Breast epithelium (tissue), 4 donors: ENCODE measurements around the gene ALDH8A1. TPM values are rescaled to one million over a fixed set of nuclear protein-coding genes. Genes with fewer than 3 reads are reported as not detected.

Source experiments
- DNase-seq, 2 donors: peaks; one replicate each; pipeline ENCODE4 v3.0.0-alpha.2; 2019; ENCODE audit warnings: low spot score in 2 of 2
- H3K27ac ChIP-seq, 2 donors: fragments of 200-600 bp; sonication (generic) in 1 of 2; one replicate each; pipeline ENCODE4 v1.5.1; 2016 to 2019; ENCODE audit warnings: mild to moderate bottlenecking in 1 of 2
- H3K27me3 ChIP-seq, 2 donors: fragments of 200-600 bp; sonication (generic) in 1 of 2; one replicate each; pipeline versions ENCODE4 v1.5.1 to v1.6.0; 2017 to 2019; ENCODE audit warnings: control low read depth in 1 of 2, mild to moderate bottlenecking in 1 of 2
- H3K36me3 ChIP-seq: fragments of 200-600 bp; one replicate; pipeline ENCODE4 v1.5.1; 2019
- H3K4me1 ChIP-seq, 2 donors: fragments of 200-600 bp; sonication (generic); one replicate each; pipeline ENCODE4 v1.5.1; 2016 to 2019; ENCODE audit warnings: control low read depth in 1 of 2
- H3K4me3 ChIP-seq, 3 donors: fragments of 200-600 bp; sonication (generic); 1 replicate in 2 of 3; 2 replicates in 1 of 3; pipeline ENCODE4 v1.5.1; 2016 to 2019; ENCODE audit warnings: mild to moderate bottlenecking in 3 of 3, moderate library complexity in 2 of 3
- H3K9me3 ChIP-seq, 2 donors: fragments of 200-600 bp; sonication (generic) in 1 of 2; one replicate each; pipeline ENCODE4 v1.5.1; 2016 to 2019; ENCODE audit warnings: control low read depth in 1 of 2
- CTCF ChIP-seq, 3 donors: fragments of 450-650 bp; IDR thresholded peaks; one replicate each; pipeline ENCODE4 v1.5.1; 2016 to 2017; ENCODE audit warnings: antibody characterized with exemption in 3 of 3, mild to moderate bottlenecking in 3 of 3, moderate library complexity in 3 of 3
- POLR2A ChIP-seq: fragments of 450-650 bp; IDR thresholded peaks from one replicate; pipeline ENCODE4 v1.6.1; 2016; ENCODE audit warnings: antibody characterized with exemption, mild to moderate bottlenecking, moderate library complexity
- POLR2AphosphoS5 ChIP-seq, 3 donors: sonication (generic); formaldehyde crosslinking; IDR thresholded peaks; one replicate each; pipeline ENCODE4 v1.6.1; 2017; ENCODE audit warnings: antibody characterized with exemption in 3 of 3
- intact Hi-C: fragments of 100-400 bp; cut with DNase I; formaldehyde crosslinking; loops from one replicate; pipeline ENCODE4 v1.15.1; 2023; ENCODE audit warnings: low total_unique reads
- total RNA-seq, 3 donors: library from RNA; depleted of rRNA; stranded (reverse); fragments of >200 nt; gene quantifications; one replicate each; pipeline ENCODE4 v1.1.0, GENCODE V29; 2016

Gene ALDH8A1
- total RNA-seq, 3 donors from 2014 or later: 0.66 to 1.5 (median 0.80) TPM

GRCh38 chr6:134980846-134981245, 30.9 kb upstream of the ALDH8A1 start:
- no peaks in the 10 kb centered on the region for H3K9me3 ChIP-seq
- no peaks in the 10 kb centered on the region for H3K27me3 ChIP-seq
- no peak for DNase-seq
- H3K36me3 ChIP-seq: no peaks in the 10 kb centered on the region
- no peak overlapping the region for H3K27ac ChIP-seq
- no peaks in the 10 kb centered on the region for H3K4me1 ChIP-seq
- H3K4me3 ChIP-seq: no peak overlapping the region
- TF ChIP-seq POLR2A: no peak
- TF ChIP-seq POLR2AphosphoS5 (IDR thresholded peaks at IDR 0.05): no peak
- TF ChIP-seq CTCF (IDR thresholded peaks at IDR 0.05): no peak
- intact Hi-C loops: no loop called here

DNA sequence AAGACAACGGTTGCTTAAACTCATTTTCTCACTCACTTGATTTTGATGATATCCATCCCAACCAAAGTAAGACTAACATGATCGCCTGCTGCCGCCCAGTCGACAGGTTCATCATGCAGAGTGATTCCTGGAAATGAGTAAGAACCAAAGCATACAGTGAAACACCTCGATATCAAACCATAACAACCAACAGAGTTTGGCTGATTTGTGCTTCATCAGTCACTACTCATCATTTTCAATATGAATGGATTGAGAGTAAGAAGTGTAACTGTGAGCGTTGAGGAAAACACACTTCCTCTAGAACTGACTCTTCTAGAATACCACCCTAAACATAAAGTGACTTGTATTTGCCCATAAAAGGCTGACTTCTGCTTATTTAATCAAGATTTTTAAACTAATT, 29.2 kb upstream of the ALDH8A1 start:
- intact Hi-C loops: no loop called here
- DNase-seq: no peak
- Histone ChIP-seq H3K4me1 (no peaks in the 10 kb centered on the region), H3K9me3 (no peaks in the 10 kb centered on the region), H3K27me3 (no peaks in the 10 kb centered on the region), H3K27ac (no peak overlapping the region), H3K36me3 (no peaks in the 10 kb centered on the region), H3K4me3 (no peak overlapping the region)
- TF ChIP-seq CTCF (IDR thresholded peaks at IDR 0.05): no peak
- TF ChIP-seq POLR2AphosphoS5 (IDR thresholded peaks at IDR 0.05): no peak
- TF ChIP-seq POLR2A: no peak

GRCh38 chr6:134974370-134974769, 24.5 kb upstream of the ALDH8A1 start:
- TF ChIP-seq CTCF (IDR thresholded peaks at IDR 0.05) (no peak), POLR2A (no peak), POLR2AphosphoS5 (IDR thresholded peaks at IDR 0.05) (no peak)

DNA sequence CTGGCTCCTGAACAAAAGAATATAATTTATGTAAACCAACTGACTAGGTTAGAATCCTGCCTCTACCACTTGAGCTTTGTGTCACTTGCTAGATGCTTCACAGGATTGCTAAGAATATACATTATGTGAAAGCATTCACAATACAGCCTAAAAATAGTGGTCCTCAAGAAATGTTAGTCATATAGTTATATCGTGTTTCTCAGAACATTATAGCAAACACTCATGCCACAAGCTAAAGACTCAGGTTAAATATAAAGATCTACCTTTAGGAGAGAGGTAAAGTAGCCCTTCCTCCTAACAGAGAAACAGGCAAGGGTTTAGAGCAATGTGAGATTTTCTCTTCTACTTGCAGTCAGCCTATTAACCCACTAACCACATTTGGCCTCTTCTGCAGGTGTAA, 17.8 kb upstream of the ALDH8A1 start:
- no peak for DNase-seq
- Histone ChIP-seq H3K4me3 (no peak overlapping the region), H3K27ac (no peak overlapping the region), H3K4me1 (no peaks in the 10 kb centered on the region), H3K36me3 (no peaks in the 10 kb centered on the region), H3K9me3 (no peaks in the 10 kb centered on the region), H3K27me3 (no peaks in the 10 kb centered on the region)
- intact Hi-C loops: no loop called here
- TF ChIP-seq POLR2A (no peak), CTCF (IDR thresholded peaks at IDR 0.05) (no peak), POLR2AphosphoS5 (IDR thresholded peaks at IDR 0.05) (no peak)

More at GRCh38 chr6:134974370-134974769, 24.5 kb upstream of the ALDH8A1 start:
- no peak overlapping the region for H3K27ac ChIP-seq
- DNase-seq: no peak
- H3K4me1 ChIP-seq: no peaks in the 10 kb centered on the region
- H3K9me3 ChIP-seq: no peaks in the 10 kb centered on the region
- intact Hi-C loops: no loop called here
- no peaks in the 10 kb centered on the region for H3K36me3 ChIP-seq
- no peaks in the 10 kb centered on the region for H3K27me3 ChIP-seq
- H3K4me3 ChIP-seq: no peak overlapping the region

DNA sequence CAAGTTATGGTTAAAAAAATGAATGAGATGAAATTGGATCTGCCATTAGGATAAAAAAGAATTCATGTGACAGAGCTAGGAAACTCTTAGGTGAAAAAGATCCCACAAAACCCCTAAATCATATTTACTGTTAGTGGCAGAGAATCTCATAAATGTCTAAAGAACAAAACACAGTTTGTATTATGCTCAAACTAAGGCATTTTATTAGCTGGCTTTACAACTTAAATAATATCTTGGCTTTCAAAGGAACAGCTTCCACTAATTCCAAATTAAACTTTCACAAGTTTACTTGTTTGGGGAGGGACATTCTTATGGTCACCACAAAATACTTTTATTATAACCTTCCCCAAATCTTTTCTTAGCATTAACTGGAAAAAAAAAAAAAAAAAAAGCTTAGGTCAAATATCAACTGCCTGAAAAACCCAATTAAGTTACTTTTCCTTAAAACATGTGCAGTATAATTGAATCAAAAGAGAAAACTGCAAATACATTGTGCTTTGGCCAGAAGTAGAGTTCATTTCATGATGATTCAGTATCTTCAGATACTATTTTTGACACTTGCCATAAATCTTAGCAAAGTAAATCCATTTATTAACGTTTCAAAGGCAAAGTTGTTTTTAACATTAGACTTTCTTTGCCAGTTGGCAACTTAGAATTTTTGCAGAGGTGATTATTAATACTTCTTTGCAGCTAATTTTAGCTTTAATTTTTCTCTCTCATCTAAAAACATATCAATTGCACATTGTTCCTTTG, 14.7 kb upstream of the ALDH8A1 start:
- Histone ChIP-seq H3K9me3 (peaks cover 0 to 12% of the 10 kb centered on the region in 2 donors), H3K4me1 (no peaks in the 10 kb centered on the region), H3K27me3 (no peaks in the 10 kb centered on the region), H3K27ac (no peak overlapping the region), H3K36me3 (no peaks in the 10 kb centered on the region), H3K4me3 (no peak overlapping the region)
- TF ChIP-seq POLR2AphosphoS5 (IDR thresholded peaks at IDR 0.05) (no peak), POLR2A (no peak), CTCF (IDR thresholded peaks at IDR 0.05) (no peak)
- intact Hi-C loops: no loop called here
- DNase-seq: no peak
